PC-9 (cell line): ENCODE results near the gene CFAP77. TPM values are rescaled to one million over a fixed set of nuclear protein-coding genes. Genes with fewer than 3 reads are reported as not detected.

ENCODE experiments used
- BruUV-seq: library from RNA; stranded (reverse); fragments of 400-500 nt; replicated peaks from 2 replicates; lab custom pipeline; 2021; lab: Mats Ljungman, UMichigan
- CTCF ChIA-PET: fragments of 300-600 bp; sonication (Branson Sonifier 250); formaldehyde crosslinking; loops from one replicate; lab custom pipeline; 2022; ENCODE audit warnings: antibody characterized with exemption; lab: Charles Lee
- POLR2A ChIA-PET: fragments of 300-600 bp; sonication (Branson Sonifier 250); formaldehyde crosslinking; loops from one replicate; lab custom pipeline; 2022; ENCODE audit warnings: antibody characterized with exemption; ENCODE audit not compliant: unreplicated experiment; lab: Charles Lee
- DNase-seq, 2 experiments: peaks; one replicate each; pipeline versions ENCODE4 v3.0.0 to v3.0.0-alpha.2; 2015 to 2022; ENCODE audit warnings: mixed read lengths in 1 of 2
- H2AFZ ChIP-seq: fragments of 200-600 bp; sonication (generic); 2 replicates; pipeline ENCODE4 v1.8.1; 2017; ENCODE audit warnings: antibody characterized with exemption
- H3F3A ChIP-seq: fragments of 200-600 bp; sonication (generic); 2 replicates; pipeline ENCODE4 v1.8.1; 2017; ENCODE audit warnings: antibody characterized with exemption, mild to moderate bottlenecking, low read depth; ENCODE audit not compliant: insufficient read depth
- H3K27ac ChIP-seq: fragments of 200-600 bp; sonication (generic); 2 replicates; pipeline ENCODE4 v1.6.1; 2016; ENCODE audit warnings: mixed run types
- H3K27me3 ChIP-seq: fragments of 200-600 bp; sonication (generic); 2 replicates; pipeline ENCODE4 v1.6.1; 2016; ENCODE audit warnings: low read depth, mixed run types; ENCODE audit not compliant: insufficient read depth
- H3K36me3 ChIP-seq: fragments of 200-600 bp; sonication (generic); 2 replicates; pipeline ENCODE4 v1.6.1; 2016; ENCODE audit warnings: low read depth, mixed run types
- H3K4me1 ChIP-seq: fragments of 200-600 bp; sonication (generic); replicated peaks from 2 replicates; pipeline ENCODE4 v1.6.1; 2016; ENCODE audit warnings: mixed run types; ENCODE audit not compliant: insufficient read depth
- H3K4me2 ChIP-seq: fragments of 200-600 bp; sonication (generic); 2 replicates; pipeline ENCODE4 v1.6.1; 2017; ENCODE audit warnings: mixed run types
- H3K4me3 ChIP-seq: fragments of 200-600 bp; sonication (generic); 2 replicates; pipeline ENCODE4 v1.6.1; 2016; ENCODE audit warnings: mixed run types
- H3K79me2 ChIP-seq: fragments of 200-600 bp; sonication (generic); 2 replicates; pipeline ENCODE4 v1.6.1; 2017; ENCODE audit warnings: low read depth, mixed run types
- H3K9me2 ChIP-seq: fragments of 200-600 bp; sonication (generic); 2 replicates; pipeline ENCODE4 v1.8.1; 2017; ENCODE audit warnings: mild to moderate bottlenecking; ENCODE audit not compliant: insufficient read depth
- H3K9me3 ChIP-seq: fragments of 200-600 bp; sonication (generic); 2 replicates; pipeline ENCODE4 v1.8.1; 2016; ENCODE audit warnings: low read depth; ENCODE audit not compliant: insufficient read depth
- H4K20me1 ChIP-seq: fragments of 200-600 bp; sonication (generic); 2 replicates; pipeline ENCODE4 v1.8.1; 2017; ENCODE audit not compliant: insufficient read depth
- CTCF ChIP-seq: fragments of 200-600 bp; sonication (generic); conservative IDR thresholded peaks from 2 replicates; pipeline ENCODE4 v1.6.1; 2017; ENCODE audit warnings: mixed run types, antibody characterized with exemption, mild to moderate bottlenecking, moderate library complexity
- EZH2 ChIP-seq: fragments of 200-600 bp; sonication (generic); IDR thresholded peaks from 2 replicates; pipeline ENCODE4 v1.8.0; 2017; ENCODE audit warnings: antibody characterized with exemption, low read depth
- intact Hi-C: fragments of 100-400 bp; cut with micrococcal nuclease; formaldehyde crosslinking; loops from one replicate; pipeline ENCODE4 v1.10.0; 2022; ENCODE audit not compliant: unreplicated experiment
- total RNA-seq: library from RNA; stranded (reverse); gene quantifications from 2 replicates; pipeline ENCODE4 v1.2.3, GENCODE V29; 2021

The CFAP77 gene
- total RNA-seq, 1 experiment from 2014 or later = not detected

- no peaks in the 10 kb centered on the region for H3K36me3 ChIP-seq
- no peaks in the 10 kb centered on the region for H3K79me2 ChIP-seq
- H3K27ac ChIP-seq = no peak overlapping the region
- no TSS peak for BruUV-seq
- POLR2A ChIA-PET = no interaction called here
- peaks cover 85% of the 10 kb centered on the region for H3K27me3 ChIP-seq
- no peaks in the 10 kb centered on the region for H3K4me1 ChIP-seq
- intact Hi-C loops = no loop called here
- DNase-seq = no peak
- no peaks in the 10 kb centered on the region; the same call in 1 of the 2 replicates for H4K20me1 ChIP-seq
- H3F3A ChIP-seq = no peaks in the 10 kb centered on the region
- H2AFZ ChIP-seq = no peak overlapping the region
- H3K9me3 ChIP-seq = no peaks in the 10 kb centered on the region
- H3K4me3 ChIP-seq = no peak overlapping the region
- H3K9me2 ChIP-seq = no peaks in the 10 kb centered on the region
- H3K4me2 ChIP-seq = no peak overlapping the region
- CTCF ChIA-PET = interaction anchor here (0.7 kb wide), 1 partner anchor 280 kb away, joined by 4 read pairs; no protein-coding TSS in a partner anchor
- no peak for TF ChIP-seq CTCF
- no peak for TF ChIP-seq EZH2
These were observed 30.7 kb downstream of the CFAP77 start for GRCh38 chr9:132440735-132441134.

GRCh38 chr9:132441404-132441803 is 31.4 kb downstream of the CFAP77 start:
- no TSS peak for BruUV-seq
- Histone ChIP-seq H3K9me3 (no peaks in the 10 kb centered on the region), H3K27me3 (peaks cover 85% of the 10 kb centered on the region), H3K36me3 (no peaks in the 10 kb centered on the region), H4K20me1 (no peaks in the 10 kb centered on the region; the same call in 1 of the 2 replicates), H3K79me2 (no peaks in the 10 kb centered on the region), H3K27ac (no peak overlapping the region), H2AFZ (no peak overlapping the region), H3F3A (no peaks in the 10 kb centered on the region), H3K9me2 (no peaks in the 10 kb centered on the region), H3K4me3 (no peak overlapping the region), H3K4me1 (no peaks in the 10 kb centered on the region), H3K4me2 (no peak overlapping the region)
- ChIA-PET CTCF (no interaction called here), POLR2A (no interaction called here)
- no peak for TF ChIP-seq CTCF
- no peak for TF ChIP-seq EZH2
- intact Hi-C loops = no loop called here
- no peak for DNase-seq

- no peaks in the 10 kb centered on the region for H3K79me2 ChIP-seq
- TF ChIP-seq EZH2 (no peak), CTCF (no peak)
- intact Hi-C loops = no loop called here
- DNase-seq = no peak
- H3K9me3 ChIP-seq = no peaks in the 10 kb centered on the region
- H3F3A ChIP-seq = no peaks in the 10 kb centered on the region
- no peaks in the 10 kb centered on the region for H3K9me2 ChIP-seq
- H3K4me2 ChIP-seq = no peak overlapping the region
- CTCF ChIA-PET = no interaction called here
- no peak overlapping the region for H3K4me3 ChIP-seq
- no peak overlapping the region for H3K27ac ChIP-seq
- peaks cover 89% of the 10 kb centered on the region for H3K27me3 ChIP-seq
- POLR2A ChIA-PET = no interaction called here
- no peaks in the 10 kb centered on the region for H3K4me1 ChIP-seq
- no peaks in the 10 kb centered on the region; the same call in 1 of the 2 replicates for H4K20me1 ChIP-seq
- H2AFZ ChIP-seq = no peak overlapping the region
- no peaks in the 10 kb centered on the region for H3K36me3 ChIP-seq
- BruUV-seq = no TSS peak
These were observed 34.1 kb downstream of the CFAP77 start for GRCh38 chr9:132443951-132444607.
